ENCODE results near the gene RPTOR.

The RPTOR gene

GRCh38 chr17:80677214-80677756 lies 132.6 kb downstream of the RPTOR start:
- DNase-seq (ENCODE audit: low spot score in 2 of 2) (no peak), ATAC-seq (no peak)
- no peaks in the 10 kb centered on the region for H3K9me3 Mint-ChIP-seq
- H3K4me1 Mint-ChIP-seq: peaks cover 52% of the 10 kb centered on the region
- no peak overlapping the region for H3K4me3 Mint-ChIP-seq
- H3K27ac Mint-ChIP-seq: peak overlapping the region; percentile 87
- no peaks in the 10 kb centered on the region for H3K36me3 Mint-ChIP-seq

- Mint-ChIP-seq H3K9me3 (no peaks in the 10 kb centered on the region), H3K4me1 (peaks cover 45% of the 10 kb centered on the region), H3K27ac (peak overlapping the region; percentile 87), H3K36me3 (no peaks in the 10 kb centered on the region), H3K4me3 (peak overlapping the region; percentile 44)
- ATAC-seq: no peak
- no peak for DNase-seq (ENCODE audit: low spot score in 2 of 2)
Measured at GRCh38 chr17:80679816-80680215, 135.2 kb downstream of the RPTOR start.

GRCh38 chr17:80681215-80681614 lies 136.6 kb downstream of the RPTOR start:
- ATAC-seq (no peak), DNase-seq (ENCODE audit: low spot score in 2 of 2) (no peak)
- Mint-ChIP-seq H3K27ac (peak overlapping the region; percentile 10), H3K4me3 (no peak overlapping the region), H3K36me3 (no peaks in the 10 kb centered on the region), H3K4me1 (peaks cover 37% of the 10 kb centered on the region), H3K9me3 (no peaks in the 10 kb centered on the region)

- peak overlapping the region; percentile 16 for H3K27ac Mint-ChIP-seq
Measured at GRCh38 chr17:80682372-80682771, 137.7 kb downstream of the RPTOR start.

GRCh38 chr17:80683625-80684104 lies 139.0 kb downstream of the RPTOR start:
- peaks cover 26% of the 10 kb centered on the region for H3K4me1 Mint-ChIP-seq
- no peak for DNase-seq (ENCODE audit: low spot score in 2 of 2)
- H3K9me3 Mint-ChIP-seq: no peaks in the 10 kb centered on the region
- H3K27ac Mint-ChIP-seq: no peak overlapping the region
- ATAC-seq: no peak
- H3K36me3 Mint-ChIP-seq: no peaks in the 10 kb centered on the region
- H3K4me3 Mint-ChIP-seq: no peak overlapping the region

More at GRCh38 chr17:80682372-80682771, 137.7 kb downstream of the RPTOR start:
- H3K9me3 Mint-ChIP-seq: no peaks in the 10 kb centered on the region
- ATAC-seq (no peak), DNase-seq (ENCODE audit: low spot score in 2 of 2) (no peak)
- no peak overlapping the region for H3K4me3 Mint-ChIP-seq
- H3K4me1 Mint-ChIP-seq: peaks cover 35% of the 10 kb centered on the region
- H3K36me3 Mint-ChIP-seq: no peaks in the 10 kb centered on the region

- H3K36me3 Mint-ChIP-seq: no peaks in the 10 kb centered on the region
- peaks cover 23% of the 10 kb centered on the region for H3K4me1 Mint-ChIP-seq
- DNase-seq (ENCODE audit: low spot score in 2 of 2) (no peak), ATAC-seq (no peak)
- H3K27ac Mint-ChIP-seq: peak overlapping the region; percentile 14
- no peak overlapping the region for H3K4me3 Mint-ChIP-seq
- H3K9me3 Mint-ChIP-seq: no peaks in the 10 kb centered on the region
Measured at GRCh38 chr17:80687839-80688238, 143.2 kb downstream of the RPTOR start.

- Mint-ChIP-seq H3K4me1 (peaks cover 19% of the 10 kb centered on the region), H3K36me3 (no peaks in the 10 kb centered on the region), H3K4me3 (no peak overlapping the region), H3K27ac (no peak overlapping the region), H3K9me3 (no peaks in the 10 kb centered on the region)
- ATAC-seq (no peak), DNase-seq (ENCODE audit: low spot score in 2 of 2) (no peak)
Measured at GRCh38 chr17:80689129-80689619, 144.5 kb downstream of the RPTOR start.

- H3K9me3 Mint-ChIP-seq: no peaks in the 10 kb centered on the region
- H3K27ac Mint-ChIP-seq: no peak overlapping the region
- H3K4me1 Mint-ChIP-seq: peaks cover 39% of the 10 kb centered on the region
- H3K4me3 Mint-ChIP-seq: no peak overlapping the region
- no peaks in the 10 kb centered on the region for H3K36me3 Mint-ChIP-seq
- ATAC-seq (no peak), DNase-seq (ENCODE audit: low spot score in 2 of 2) (no peak)
Measured at GRCh38 chr17:80691784-80692183, 147.1 kb downstream of the RPTOR start.

- Mint-ChIP-seq H3K27ac (no peak overlapping the region), H3K4me3 (no peak overlapping the region), H3K36me3 (no peaks in the 10 kb centered on the region), H3K4me1 (peaks cover 44% of the 10 kb centered on the region), H3K9me3 (no peaks in the 10 kb centered on the region)
- ATAC-seq (no peak), DNase-seq (ENCODE audit: low spot score in 2 of 2) (no peak)
Measured at GRCh38 chr17:80692931-80693467, 148.4 kb downstream of the RPTOR start.

- Mint-ChIP-seq H3K9me3 (no peaks in the 10 kb centered on the region), H3K4me1 (peaks cover 48% of the 10 kb centered on the region), H3K4me3 (no peak overlapping the region), H3K36me3 (no peaks in the 10 kb centered on the region), H3K27ac (no peak overlapping the region)
- DNase-seq (ENCODE audit: low spot score in 2 of 2): no peak
- ATAC-seq: no peak
Measured at GRCh38 chr17:80693511-80693910, 148.9 kb downstream of the RPTOR start.

- no peaks in the 10 kb centered on the region for H3K9me3 Mint-ChIP-seq
- peak overlapping the region; percentile 18 for H3K4me3 Mint-ChIP-seq
- no peak for DNase-seq (ENCODE audit: low spot score in 2 of 2)
- H3K27ac Mint-ChIP-seq: peak overlapping the region; percentile 84
- no peak for ATAC-seq
- no peaks in the 10 kb centered on the region for H3K36me3 Mint-ChIP-seq
- H3K4me1 Mint-ChIP-seq: peaks cover 52% of the 10 kb centered on the region
Measured at GRCh38 chr17:80694085-80694991, 149.7 kb downstream of the RPTOR start.

GRCh38 chr17:80694992-80695912 lies 150.6 kb downstream of the RPTOR start:
- no peak for DNase-seq (ENCODE audit: low spot score in 2 of 2)
- H3K27ac Mint-ChIP-seq: peak overlapping the region; percentile 84
- H3K36me3 Mint-ChIP-seq: peaks cover 7% of the 10 kb centered on the region
- peak overlapping the region; percentile 18 for H3K4me3 Mint-ChIP-seq
- H3K4me1 Mint-ChIP-seq: peaks cover 60% of the 10 kb centered on the region
- peak; percentile 90 for ATAC-seq
- H3K9me3 Mint-ChIP-seq: peaks cover 5% of the 10 kb centered on the region

GRCh38 chr17:80695979-80696378 lies 151.3 kb downstream of the RPTOR start:
- peak overlapping the region; percentile 84 for H3K27ac Mint-ChIP-seq
- ATAC-seq (no peak), DNase-seq (ENCODE audit: low spot score in 2 of 2) (no peak)
- H3K4me1 Mint-ChIP-seq: peaks cover 59% of the 10 kb centered on the region
- H3K36me3 Mint-ChIP-seq: peaks cover 14% of the 10 kb centered on the region
- H3K9me3 Mint-ChIP-seq: peaks cover 5% of the 10 kb centered on the region
- no peak overlapping the region for H3K4me3 Mint-ChIP-seq

- Mint-ChIP-seq H3K4me1 (peaks cover 54% of the 10 kb centered on the region), H3K27ac (peak overlapping the region; percentile 88), H3K4me3 (no peak overlapping the region), H3K9me3 (peaks cover 5% of the 10 kb centered on the region), H3K36me3 (peaks cover 14% of the 10 kb centered on the region)
- DNase-seq (ENCODE audit: low spot score in 2 of 2) (no peak), ATAC-seq (no peak)
Measured at GRCh38 chr17:80696456-80696855, 151.8 kb downstream of the RPTOR start.

GRCh38 chr17:80696964-80697363 lies 152.3 kb downstream of the RPTOR start:
- peaks cover 14% of the 10 kb centered on the region for H3K36me3 Mint-ChIP-seq
- H3K27ac Mint-ChIP-seq: peak overlapping the region; percentile 88
- no peak overlapping the region for H3K4me3 Mint-ChIP-seq
- H3K4me1 Mint-ChIP-seq: peaks cover 58% of the 10 kb centered on the region
- ATAC-seq (no peak), DNase-seq (ENCODE audit: low spot score in 2 of 2) (no peak)
- peaks cover 5% of the 10 kb centered on the region for H3K9me3 Mint-ChIP-seq

All from stimulated activated effector memory CD8-positive, alpha-beta T cell treated with anti-CD3 and anti-CD28 coated beads, Interleukin-12 subunit alpha, Interleukin-12 subunit beta, amount 100 ng/mL, for 72 hours (primary cell).